ENCODE data around the gene DYNLT2.
"Not testable (repeated sequence)": the region's sequence is repeated elsewhere in the genome, so short reads cannot be mapped to it uniquely, and the experiment has no call there.

DYNLT2 gene

GRCh38 chr6:169726963-169727362 is 24.4 kb downstream of the DYNLT2 start:
- no peak for DNase-seq

DNA sequence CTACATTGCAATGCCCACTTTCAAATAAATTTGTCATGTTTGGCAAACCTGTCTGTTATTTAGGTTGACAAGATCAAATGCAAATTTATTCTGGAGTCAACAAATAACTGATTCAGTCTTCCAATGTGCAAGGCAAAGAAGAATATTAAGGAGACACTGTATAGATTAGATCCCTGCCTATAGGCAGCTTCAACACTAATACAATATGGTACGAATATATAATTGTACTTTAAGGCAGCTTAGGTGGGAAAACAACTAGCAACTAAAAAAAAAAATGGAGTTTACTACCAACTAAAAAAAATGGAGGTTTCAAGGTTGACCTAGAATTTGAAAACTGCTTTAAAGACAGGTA is 25.3 kb downstream of the DYNLT2 start:
- DNase-seq, result no peak

- DNase-seq, result peak; percentile 40
Measured at GRCh38 chr6:169725125-169726048, 26.0 kb downstream of the DYNLT2 start.

DNA sequence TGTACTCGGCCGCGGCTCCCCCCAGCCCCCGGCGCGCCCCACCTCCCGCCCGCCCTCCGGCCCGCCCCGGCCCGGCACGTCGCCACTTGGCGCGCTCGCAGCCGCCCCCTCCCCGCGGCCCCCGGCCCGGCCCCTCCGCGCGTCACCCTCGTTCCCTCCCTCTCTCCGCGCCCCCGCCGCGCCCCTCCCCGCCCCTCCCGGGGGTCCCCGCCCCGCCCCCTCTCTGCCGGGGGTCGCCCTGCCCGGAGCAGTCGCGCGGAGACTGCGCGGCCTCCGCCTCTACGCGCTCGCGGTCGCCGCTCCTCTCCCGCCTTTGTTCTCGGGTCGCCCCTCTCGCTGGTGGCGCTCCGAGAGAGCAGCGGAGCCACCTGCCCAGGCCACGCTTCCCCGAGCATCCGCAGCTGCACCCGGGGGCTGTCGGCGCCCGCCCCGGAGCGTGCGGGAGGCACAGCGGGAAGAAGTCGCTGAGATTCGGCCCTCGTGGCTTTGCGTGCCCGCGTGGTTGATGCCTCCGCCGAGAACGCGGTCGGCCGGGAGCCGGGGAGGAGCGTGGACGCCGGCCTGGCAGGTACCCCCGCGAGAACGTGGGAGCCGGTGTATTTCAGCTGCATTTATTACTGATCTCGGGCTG is 26.8 kb downstream of the DYNLT2 start, which contains the start of gene PHF10:
Gene PHF10, minus strand, starts transcription at position 7 of the 631 bp plus-strand sequence. CDS start 569 bp downstream, outside the sequence.
- peak; percentile 5 for DNase-seq

GRCh38 chr6:169723991-169724493 is 27.3 kb downstream of the DYNLT2 start:
- DNase-seq, result no peak

DNA sequence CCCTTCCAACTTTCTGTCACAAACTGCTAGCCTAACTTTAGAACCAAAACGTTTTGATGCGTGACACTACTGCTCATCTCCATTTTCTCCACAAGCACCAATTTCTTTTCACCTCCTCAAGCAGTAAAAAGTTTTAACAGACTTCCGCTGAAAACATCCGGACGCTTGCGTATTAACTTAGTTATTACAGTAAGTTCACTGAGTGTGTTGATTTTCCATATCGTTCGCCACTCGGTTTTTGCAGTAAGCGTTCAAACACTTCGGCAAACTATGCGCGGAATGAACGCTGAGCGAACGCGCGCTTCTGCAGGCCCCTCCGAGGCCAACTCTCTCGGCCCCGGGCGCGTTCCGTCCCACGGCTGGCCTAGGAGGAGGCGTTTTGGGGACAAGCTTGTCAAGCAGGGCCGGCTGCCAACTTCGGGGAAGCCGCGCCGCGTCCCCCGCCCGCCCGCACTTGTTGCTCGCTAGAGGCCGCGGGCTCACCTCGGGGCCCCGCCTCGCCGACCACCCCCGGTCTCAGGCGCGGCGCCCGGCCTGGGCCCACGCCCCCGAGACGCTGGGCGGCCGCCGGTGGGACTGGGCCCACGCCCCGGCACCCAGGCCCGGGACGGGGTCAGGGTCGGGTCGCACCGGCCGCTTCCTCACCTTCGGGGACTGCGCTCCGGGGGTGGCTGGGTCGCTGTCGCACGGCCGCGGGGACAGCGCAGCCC is 28.0 kb downstream of the DYNLT2 start:
- peak; percentile 43 for DNase-seq

DNA sequence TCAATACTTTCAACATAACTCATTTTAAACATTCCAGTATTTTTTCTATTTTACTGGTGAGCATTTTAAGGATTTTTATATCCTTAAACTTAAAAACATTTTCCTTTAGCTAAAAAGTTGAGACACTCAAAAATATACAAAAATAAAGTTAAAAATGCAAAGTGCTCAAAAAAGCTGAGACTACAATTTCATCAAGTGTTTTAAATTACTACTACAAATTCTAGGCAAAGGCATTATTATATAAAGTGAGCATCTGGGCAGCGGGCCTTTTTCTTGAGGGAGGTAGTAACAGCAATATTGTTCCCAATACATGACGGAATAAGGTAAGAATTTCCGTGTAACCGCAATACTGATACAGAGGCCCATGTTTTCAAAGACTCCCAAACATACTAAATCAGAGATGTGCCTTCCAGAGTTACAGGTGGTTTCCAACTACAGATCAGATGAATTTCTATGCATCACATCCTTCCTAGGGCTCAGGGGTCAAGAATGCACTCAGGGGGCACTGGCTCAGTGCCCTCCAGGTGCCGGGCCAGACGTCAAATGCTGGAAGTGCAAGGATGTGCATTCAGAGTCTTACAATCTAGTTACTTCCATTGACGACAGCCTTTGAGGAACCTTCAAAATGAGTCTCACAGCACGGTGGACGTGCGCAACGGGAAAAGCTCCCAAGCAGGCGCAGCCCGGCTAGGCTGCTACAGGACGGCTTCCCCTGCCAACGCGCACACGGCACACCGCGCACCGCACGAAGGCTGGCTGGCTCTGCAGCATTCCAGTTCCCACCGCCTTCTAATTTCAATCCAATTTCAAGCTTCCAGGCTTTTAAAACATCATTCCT is 28.8 kb downstream of the DYNLT2 start:
- no peak for DNase-seq

- no peak for DNase-seq
Measured at GRCh38 chr6:169720207-169720855, 31.0 kb downstream of the DYNLT2 start.

DNA sequence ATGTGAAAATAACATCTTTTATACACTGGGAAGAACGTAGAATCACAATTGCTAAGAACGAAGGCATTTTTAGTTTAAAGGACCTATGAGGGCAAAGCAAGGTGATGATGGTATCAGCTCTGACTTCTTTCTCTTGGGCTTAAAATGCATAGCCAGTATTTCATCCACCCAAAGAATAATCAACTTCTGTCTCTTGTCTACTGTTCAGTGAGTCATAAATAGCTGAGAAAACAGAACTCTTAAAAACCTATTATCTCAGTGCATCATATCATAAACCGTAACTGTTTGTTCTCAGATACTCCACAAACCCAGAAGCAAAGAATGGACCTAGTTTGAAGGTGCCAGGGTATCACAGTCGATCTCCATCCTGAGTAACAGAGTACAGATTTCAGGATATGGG is 32.3 kb downstream of the DYNLT2 start:
- DNase-seq, result no peak

- no peak for DNase-seq
Measured at GRCh38 chr6:169714595-169714994, 36.8 kb downstream of the DYNLT2 start.

GRCh38 chr6:169714178-169714577 is 37.2 kb downstream of the DYNLT2 start:
- DNase-seq, result no peak

DNA sequence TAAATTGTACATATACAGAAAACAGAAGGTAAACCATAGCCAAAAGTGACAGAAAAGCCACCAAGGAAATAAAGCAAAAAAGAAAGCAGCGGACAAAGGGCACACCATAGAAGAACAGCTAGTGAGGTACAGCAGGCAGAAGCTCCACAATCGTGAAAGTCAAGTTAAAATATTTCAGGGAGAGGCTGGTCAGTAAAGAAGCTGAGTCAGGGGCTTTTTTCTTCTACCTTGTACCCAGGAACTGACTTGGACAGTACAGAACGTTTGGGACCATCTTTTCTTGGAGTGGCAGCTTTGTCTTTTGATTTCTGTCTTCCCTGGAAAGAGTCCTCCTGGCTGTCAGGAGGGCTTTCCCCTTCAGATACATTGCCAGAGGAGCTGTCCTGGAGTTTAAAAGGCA is 41.4 kb downstream of the DYNLT2 start:
- DNase-seq, result no peak

DNA sequence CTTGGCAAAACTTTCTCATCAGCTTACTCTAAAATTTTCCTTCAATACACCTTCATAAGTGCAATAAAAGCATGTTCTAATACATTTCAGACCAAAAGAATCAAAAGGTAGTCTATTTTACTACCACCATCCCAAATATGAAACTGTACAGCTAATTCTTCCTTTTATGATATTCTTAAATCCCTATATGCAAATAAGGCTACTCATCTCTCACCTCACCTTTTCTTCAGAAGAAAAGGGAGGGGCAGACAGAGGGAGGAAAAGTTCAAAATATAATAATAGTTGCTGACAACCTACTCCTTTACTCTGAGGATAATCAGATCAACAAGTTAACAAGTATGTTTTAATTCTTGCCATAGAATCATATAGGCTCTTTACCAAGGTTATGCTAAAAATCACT is 42.1 kb downstream of the DYNLT2 start:
- DNase-seq, result no peak

DNA sequence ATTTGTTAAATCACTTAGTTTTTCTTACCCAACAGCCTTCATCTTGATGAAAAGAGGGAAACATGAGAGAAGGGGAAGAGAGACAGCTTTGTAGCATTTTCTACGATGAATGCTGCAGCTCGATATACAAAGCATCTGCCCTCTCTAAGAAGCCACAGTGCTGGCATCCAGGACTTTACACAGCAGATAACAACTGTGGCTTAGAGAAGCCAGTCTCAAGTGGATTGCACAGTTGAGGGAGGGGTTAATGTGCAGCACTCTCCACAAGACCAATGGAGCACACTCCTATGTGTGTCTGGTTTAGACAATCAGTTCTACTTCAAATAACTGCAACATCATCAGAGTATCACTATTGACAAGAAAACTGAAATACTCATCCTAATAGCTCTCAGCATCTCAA is 43.6 kb downstream of the DYNLT2 start:
- no peak for DNase-seq

DNA sequence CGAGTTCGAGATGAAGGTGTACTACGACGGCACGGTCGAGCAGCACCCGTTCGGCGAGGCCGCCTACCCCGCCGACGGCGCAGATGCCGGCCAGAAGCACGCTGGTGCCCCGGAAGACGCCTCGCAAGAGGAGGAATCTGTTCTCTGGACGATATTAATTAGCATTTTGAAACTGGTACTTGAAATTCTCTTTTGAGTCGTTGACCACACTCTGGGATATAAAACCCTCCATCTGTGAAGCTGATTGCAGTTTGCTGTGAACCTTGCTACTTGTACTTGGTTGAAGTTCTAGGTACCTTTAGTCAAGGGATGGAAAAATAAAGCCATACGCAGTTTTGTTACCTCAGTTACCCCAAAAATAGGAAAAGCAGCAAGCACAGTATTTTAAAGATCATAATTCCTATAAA is 48.5 kb downstream of the DYNLT2 start:
- no peak for DNase-seq

- peak; percentile 86 for DNase-seq
Measured at GRCh38 chr6:169701954-169702839, 49.2 kb downstream of the DYNLT2 start, which contains the start of the genes C6orf120 and WDR27. Gene C6orf120, plus strand, starts transcription at chr6:169702126. Its CDS starts 334 bp downstream, at chr6:169702460. Gene WDR27, minus strand, starts transcription at chr6:169702029. Its CDS starts 13,024 bp downstream, at chr6:169689005.

DNA sequence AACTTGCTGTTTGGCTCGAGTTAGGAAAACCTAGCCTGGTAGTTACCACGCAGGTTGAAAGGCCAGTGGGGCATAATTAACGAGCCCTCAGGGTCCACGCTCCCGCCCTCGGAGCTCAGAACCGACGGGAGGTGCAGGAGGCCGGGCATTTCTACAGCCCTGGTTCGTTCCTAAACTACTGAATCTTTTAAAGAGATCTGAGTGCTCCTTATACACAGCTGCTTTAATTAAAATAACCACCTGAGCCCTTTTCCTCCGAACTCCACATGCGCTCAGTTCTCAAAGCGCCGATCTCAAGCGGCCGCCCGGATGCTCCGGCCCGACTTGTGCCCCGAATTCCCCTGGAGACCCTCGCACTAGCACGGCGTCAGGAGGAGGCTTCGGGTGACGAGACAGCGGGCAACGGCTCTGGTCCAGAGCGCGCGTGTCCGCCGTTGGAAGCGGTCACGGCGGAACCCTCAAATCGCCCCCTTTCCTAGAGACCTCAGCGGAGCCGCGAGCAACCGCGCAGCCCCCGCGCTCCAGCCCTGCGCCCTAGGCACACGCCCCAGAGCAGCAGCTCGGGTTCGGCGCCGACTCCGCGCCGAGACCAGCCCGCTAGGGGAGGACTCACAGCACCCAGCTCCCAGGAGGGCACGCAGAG is 49.9 kb downstream of the DYNLT2 start:
- DNase-seq, result no peak

- peak; percentile 65 for DNase-seq
Measured at GRCh38 chr6:169700296-169700695, 51.1 kb downstream of the DYNLT2 start.

- DNase-seq, result not testable (repeated sequence)
Measured at GRCh38 chr6:169697115-169697514, 54.3 kb downstream of the DYNLT2 start.

DNA sequence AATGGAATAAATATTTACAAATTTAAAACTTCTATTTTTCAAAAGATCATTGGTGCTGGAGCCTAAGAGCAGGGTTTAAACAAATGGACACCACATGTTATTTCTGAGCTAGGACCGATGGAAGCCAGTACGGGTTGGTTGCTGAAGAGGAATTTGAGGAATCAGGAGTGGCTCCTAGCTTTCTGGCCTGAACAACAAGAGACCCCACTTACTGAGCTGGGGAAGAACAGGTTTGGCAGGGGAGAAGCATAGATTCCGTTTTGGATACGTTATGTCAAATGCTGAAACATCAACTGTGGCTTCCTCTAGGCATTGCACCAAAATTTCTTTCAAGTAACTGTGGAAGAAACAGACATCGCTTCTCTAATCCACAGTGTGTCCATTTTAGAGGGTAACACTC is 56.2 kb downstream of the DYNLT2 start:
- no peak for DNase-seq
